ENCODE data around the gene PKD2L1. TPM values are rescaled to one million over a fixed set of nuclear protein-coding genes. Genes with fewer than 3 reads are reported as not detected.
"Not testable (repeated sequence)": the region's sequence is repeated elsewhere in the genome, so short reads cannot be mapped to it uniquely, and the experiment has no call there.

The PKD2L1 gene
- total RNA-seq, 4 donors from 2014 or later = not detected

DNA sequence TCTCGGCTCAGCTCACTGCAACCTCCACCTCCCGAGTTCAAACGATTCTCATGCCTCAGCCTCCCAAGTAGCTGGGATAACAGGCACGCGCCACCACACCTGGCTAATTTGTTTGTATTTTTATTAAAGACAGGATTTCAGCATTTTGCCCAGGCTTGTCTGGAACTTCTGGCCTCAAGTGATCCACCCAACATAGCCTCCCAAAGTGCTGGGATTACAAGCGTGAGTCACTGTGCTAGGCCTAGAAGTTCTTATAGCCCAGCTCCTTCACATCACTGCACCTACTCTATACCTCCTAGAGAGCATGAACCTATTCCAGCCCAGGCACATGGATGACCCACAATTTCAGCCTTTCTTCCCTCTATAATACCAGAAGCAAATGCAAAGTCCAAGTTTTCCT lies 42.3 kb downstream of the PKD2L1 start:
- TF ChIP-seq, protein P1, sequence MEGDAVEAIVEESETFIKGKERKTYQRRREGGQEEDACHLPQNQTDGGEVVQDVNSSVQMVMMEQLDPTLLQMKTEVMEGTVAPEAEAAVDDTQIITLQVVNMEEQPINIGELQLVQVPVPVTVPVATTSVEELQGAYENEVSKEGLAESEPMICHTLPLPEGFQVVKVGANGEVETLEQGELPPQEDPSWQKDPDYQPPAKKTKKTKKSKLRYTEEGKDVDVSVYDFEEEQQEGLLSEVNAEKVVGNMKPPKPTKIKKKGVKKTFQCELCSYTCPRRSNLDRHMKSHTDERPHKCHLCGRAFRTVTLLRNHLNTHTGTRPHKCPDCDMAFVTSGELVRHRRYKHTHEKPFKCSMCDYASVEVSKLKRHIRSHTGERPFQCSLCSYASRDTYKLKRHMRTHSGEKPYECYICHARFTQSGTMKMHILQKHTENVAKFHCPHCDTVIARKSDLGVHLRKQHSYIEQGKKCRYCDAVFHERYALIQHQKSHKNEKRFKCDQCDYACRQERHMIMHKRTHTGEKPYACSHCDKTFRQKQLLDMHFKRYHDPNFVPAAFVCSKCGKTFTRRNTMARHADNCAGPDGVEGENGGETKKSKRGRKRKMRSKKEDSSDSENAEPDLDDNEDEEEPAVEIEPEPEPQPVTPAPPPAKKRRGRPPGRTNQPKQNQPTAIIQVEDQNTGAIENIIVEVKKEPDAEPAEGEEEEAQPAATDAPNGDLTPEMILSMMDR (IDR thresholded peaks at IDR 0.05) = no peak
- TF ChIP-seq POLR2A (IDR thresholded peaks at IDR 0.05) = no peak
- Histone ChIP-seq H3K27ac (no peak overlapping the region), H3K9me3 (no peaks in the 10 kb centered on the region), H3K27me3 (no peaks in the 10 kb centered on the region), H3K36me3 (no peaks in the 10 kb centered on the region), H3K4me3 (replicated peaks in 1 of 3) (no peak overlapping the region), H3K4me1 (peaks cover 7 to 18% of the 10 kb centered on the region in 2 donors)
- intact Hi-C loops (cut with DNase I) = no loop called here
- DNase-seq = no peak
- WGBS, 2 donors = 96 to 97% methylated on average over 6 of the region's 6 CpGs

DNA sequence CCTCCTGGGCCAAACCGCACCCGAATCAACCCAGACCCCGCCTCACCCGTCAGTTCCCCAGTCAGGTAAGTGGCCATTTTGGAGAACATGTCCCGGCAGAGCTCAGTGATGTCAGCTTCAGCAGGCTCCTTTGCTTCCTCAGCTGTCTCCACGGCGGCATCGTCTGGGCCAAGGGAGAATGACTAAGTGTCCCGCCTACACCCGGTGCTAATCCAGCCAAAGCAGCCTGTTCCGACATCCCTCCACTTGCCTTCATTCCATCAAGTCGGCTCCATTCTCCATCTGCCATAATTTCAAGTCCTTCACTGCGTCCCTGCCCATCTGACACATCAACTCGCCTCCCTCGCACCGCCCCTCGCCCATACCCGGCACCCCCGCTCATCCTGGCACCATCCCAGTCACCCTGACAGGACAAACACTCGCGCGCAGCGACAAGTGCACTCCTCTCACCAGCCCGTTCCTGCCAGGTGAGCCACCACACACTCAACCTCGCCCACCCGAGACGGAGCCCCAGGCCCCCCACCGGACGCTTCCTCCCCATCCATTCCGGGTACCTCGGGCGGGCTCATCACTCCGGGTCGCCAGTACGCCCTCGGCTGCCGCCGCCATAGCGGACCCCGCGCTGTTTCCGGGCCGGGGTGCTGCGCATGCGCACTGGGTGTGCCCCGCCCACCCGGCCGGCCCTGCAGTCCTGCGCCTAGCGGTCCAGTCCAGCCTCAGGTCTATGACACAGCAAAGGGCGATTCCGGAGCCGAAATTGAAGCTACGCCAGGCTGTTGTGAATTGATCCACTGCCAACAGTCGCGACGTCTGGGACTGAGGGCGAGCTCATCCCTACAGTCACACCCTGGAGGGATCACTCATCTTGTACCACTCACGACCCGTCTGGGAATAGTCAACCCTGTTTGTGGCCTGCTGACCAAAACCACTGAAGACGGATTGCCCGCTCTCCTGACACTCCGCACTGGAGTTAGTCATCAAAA lies 43.7 kb downstream of the PKD2L1 start, which contains the start of gene BLOC1S2:
Gene BLOC1S2, minus strand, starts transcription at position 630 of the 983 bp plus-strand sequence. Its CDS starts 21 bp downstream, at position 609.
- peak; percentile 81 to 85 for DNase-seq
- peak within 1 kb of the TSS; percentile 56 to 72 (median 65) for H3K4me3 ChIP-seq (replicated peaks in 1 of 3)
- H3K36me3 ChIP-seq = no peaks in the 10 kb centered on the region
- intact Hi-C loops (cut with DNase I) = no loop called here
- no peaks in the 10 kb centered on the region for H3K27me3 ChIP-seq
- H3K9me3 ChIP-seq = no peaks in the 10 kb centered on the region
- H3K27ac ChIP-seq = peak within 1 kb of the TSS; percentile 77 to 85 (median 80)
- 4 to 5% methylated on average over 45 to 54 of the region's 63 CpGs for WGBS, 2 donors
- TF ChIP-seq, protein P1 (IDR thresholded peaks at IDR 0.05) = peak in 3 of 6 experiments; percentile 4 to 26 (median 15)
- peak; percentile 20 to 87 for TF ChIP-seq POLR2A (IDR thresholded peaks at IDR 0.05)
- H3K4me1 ChIP-seq = peaks cover 7 to 18% of the 10 kb centered on the region in 2 donors

DNA sequence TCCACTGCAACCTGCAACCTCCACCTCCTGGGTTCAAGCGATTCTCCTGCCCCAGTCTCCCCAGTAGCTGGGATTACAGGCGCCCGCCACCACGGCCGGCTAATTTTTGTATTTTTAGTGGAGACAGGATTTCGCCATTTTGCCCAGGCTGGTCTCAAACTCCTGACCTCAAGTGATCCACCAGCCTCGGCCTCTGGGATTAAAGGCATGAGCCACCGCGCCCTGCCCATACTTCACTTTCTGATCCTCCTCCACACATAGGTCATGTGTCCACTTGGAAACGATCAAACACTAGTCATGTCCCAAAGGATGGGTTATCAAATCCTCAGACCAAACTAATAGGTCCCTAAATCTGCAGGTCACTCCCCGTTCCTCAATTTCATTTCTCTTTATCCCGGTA lies 44.7 kb downstream of the PKD2L1 start:
- H3K27ac ChIP-seq; H3K36me3 ChIP-seq; H3K27me3 ChIP-seq; H3K9me3 ChIP-seq; intact Hi-C loops (cut with DNase I); DNase-seq; H3K4me3 ChIP-seq (replicated peaks in 1 of 3): not testable (repeated sequence)
- WGBS, 2 donors = 85 to 90% methylated on average over 12 of the region's 12 CpGs
- H3K4me1 ChIP-seq = peaks cover 7 to 18% of the 10 kb centered on the region in 2 donors

DNA sequence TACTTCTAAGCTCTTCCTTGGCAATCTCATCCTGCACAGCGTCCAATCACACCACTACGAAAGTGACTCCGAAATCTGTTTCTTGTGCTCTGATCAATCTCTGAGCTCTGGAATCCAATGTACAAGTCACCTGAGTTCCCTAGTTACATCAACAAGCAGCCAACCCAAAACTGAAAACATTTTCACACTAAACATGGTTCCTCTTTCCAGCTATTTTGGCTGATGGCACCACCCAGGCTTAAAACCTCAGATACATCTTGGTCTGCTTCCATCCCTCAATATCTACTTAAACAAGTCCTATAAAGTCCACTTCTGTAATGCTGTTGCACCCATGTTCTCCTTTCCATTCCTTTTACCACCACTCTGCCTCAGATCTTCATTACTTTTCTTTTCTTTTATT lies 47.1 kb downstream of the PKD2L1 start:
- Histone ChIP-seq H3K27ac (no peak overlapping the region), H3K36me3 (peaks cover 11 to 17% of the 10 kb centered on the region in 2 donors), H3K4me1 (peaks cover 7 to 18% of the 10 kb centered on the region in 2 donors), H3K9me3 (no peaks in the 10 kb centered on the region), H3K4me3 (replicated peaks in 1 of 3) (no peak overlapping the region), H3K27me3 (no peaks in the 10 kb centered on the region)
- intact Hi-C loops (cut with DNase I) = no loop called here
- TF ChIP-seq, protein P1 (IDR thresholded peaks at IDR 0.05) = no peak
- no peak for TF ChIP-seq POLR2A (IDR thresholded peaks at IDR 0.05)
- no peak for DNase-seq
- 94 to 98% methylated on average over 3 of the region's 3 CpGs for WGBS, 2 donors

DNA sequence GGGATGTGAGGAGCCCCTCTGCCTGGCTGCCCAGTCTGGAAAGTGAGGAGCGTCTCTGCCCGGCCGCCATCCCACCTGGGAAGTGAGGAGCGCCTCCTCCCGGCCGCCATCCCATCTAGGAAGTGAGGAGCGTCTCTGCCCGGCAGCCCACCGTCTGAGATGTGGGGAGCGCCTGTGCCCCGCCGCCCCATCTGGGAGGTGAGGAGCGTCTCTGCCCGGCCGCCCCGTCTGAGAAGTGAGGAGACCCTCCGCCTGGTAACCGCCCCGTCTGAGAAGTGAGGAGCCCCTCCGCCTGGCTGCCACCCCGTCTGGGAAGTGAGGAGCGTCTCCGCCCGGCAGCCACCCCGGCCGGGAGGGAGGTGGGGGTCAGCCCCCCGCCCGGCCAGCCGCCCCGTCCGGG lies 53.1 kb downstream of the PKD2L1 start:
- H3K36me3 ChIP-seq = peaks cover 11 to 20% of the 10 kb centered on the region in 2 donors
- H3K4me3 ChIP-seq (replicated peaks in 1 of 3); H3K27ac ChIP-seq; H3K4me1 ChIP-seq; DNase-seq; H3K9me3 ChIP-seq; H3K27me3 ChIP-seq; intact Hi-C loops (cut with DNase I): not testable (repeated sequence)
- WGBS, 2 donors = 100% methylated on average over 5 of the region's 31 CpGs; no CpG with 5 or more reads in 1 of the 2 donors

Data from thyroid gland (tissue), 4 donors.